Bronchial epithelial cell (primary cell): ENCODE data around the gene HCFC1. TPM values are rescaled to one million over a fixed set of nuclear protein-coding genes. Genes with fewer than 3 reads are reported as not detected.

Experiments used
- DNase-seq: peaks from one replicate; pipeline ENCODE4 v3.0.0-alpha.2; 2010; ENCODE audit warnings: low read depth
- FAIRE-seq: peaks from 2 replicates; lab custom pipeline; 2011; peaks lifted over from hg19 to GRCh38; lab: Jason Lieb, UNC
- H3K27me3 ChIP-seq: 2 replicates; pipeline ENCODE4 v1.5.1; 2011; ENCODE audit warnings: low read length; ENCODE audit not compliant: control insufficient read depth, insufficient read depth
- H3K36me3 ChIP-seq: 2 replicates; pipeline ENCODE4 v1.5.1; 2011; ENCODE audit warnings: low read length; ENCODE audit not compliant: control insufficient read depth, insufficient read depth
- H3K4me3 ChIP-seq: 2 replicates; pipeline ENCODE4 v1.5.1; 2011; ENCODE audit warnings: mild to moderate bottlenecking, low read depth, low read length, control low read depth
- total RNA-seq: library from RNA; depleted of rRNA; stranded (reverse); fragments of >200 nt; gene quantifications from 2 replicates; pipeline ENCODE4 v1.2.1, GENCODE V29; 2014
- TF ChIP-seq, protein P1 (sequence below): IDR thresholded peaks from 2 replicates; pipeline ENCODE4 v1.5.1; 2011; ENCODE audit warnings: mild to moderate bottlenecking, moderate library complexity, low read length, control low read depth, inconsistent platforms; ENCODE audit not compliant: insufficient read depth, severe bottlenecking

HCFC1 gene
- total RNA-seq, 1 donor from 2014 or later, result 5.5 TPM

- peaks cover 17% of the 10 kb centered on the region for H3K36me3 ChIP-seq
- no peaks in the 10 kb centered on the region for H3K27me3 ChIP-seq
- FAIRE-seq (no peak), DNase-seq (no peak)
- H3K4me3 ChIP-seq, result no peak overlapping the region
- TF ChIP-seq, protein P1, sequence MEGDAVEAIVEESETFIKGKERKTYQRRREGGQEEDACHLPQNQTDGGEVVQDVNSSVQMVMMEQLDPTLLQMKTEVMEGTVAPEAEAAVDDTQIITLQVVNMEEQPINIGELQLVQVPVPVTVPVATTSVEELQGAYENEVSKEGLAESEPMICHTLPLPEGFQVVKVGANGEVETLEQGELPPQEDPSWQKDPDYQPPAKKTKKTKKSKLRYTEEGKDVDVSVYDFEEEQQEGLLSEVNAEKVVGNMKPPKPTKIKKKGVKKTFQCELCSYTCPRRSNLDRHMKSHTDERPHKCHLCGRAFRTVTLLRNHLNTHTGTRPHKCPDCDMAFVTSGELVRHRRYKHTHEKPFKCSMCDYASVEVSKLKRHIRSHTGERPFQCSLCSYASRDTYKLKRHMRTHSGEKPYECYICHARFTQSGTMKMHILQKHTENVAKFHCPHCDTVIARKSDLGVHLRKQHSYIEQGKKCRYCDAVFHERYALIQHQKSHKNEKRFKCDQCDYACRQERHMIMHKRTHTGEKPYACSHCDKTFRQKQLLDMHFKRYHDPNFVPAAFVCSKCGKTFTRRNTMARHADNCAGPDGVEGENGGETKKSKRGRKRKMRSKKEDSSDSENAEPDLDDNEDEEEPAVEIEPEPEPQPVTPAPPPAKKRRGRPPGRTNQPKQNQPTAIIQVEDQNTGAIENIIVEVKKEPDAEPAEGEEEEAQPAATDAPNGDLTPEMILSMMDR, result no peak
Measured at GRCh38 chrX:153959649-153960048, 12.0 kb downstream of the HCFC1 start.

DNA sequence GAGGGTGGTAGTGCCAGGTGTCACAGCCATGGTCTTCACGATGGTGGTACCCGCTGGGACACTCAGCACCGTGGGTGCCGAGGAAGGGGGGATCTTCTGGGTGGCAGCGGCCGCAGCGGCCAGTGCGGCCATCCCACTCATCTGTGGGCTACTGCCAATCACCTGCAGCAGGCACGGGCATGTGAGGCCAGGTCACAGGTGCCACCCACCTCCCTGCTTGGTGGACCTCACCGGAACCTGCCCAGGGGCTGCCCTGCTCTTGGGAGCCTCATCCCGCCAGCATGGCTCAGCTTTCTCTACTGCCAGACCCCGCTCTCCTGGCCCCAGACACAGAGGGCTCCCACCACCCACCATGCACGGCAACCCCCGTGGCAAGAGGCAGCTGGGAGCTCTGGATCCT, 13.0 kb downstream of the HCFC1 start:
- Histone ChIP-seq H3K27me3 (no peaks in the 10 kb centered on the region), H3K4me3 (no peak overlapping the region), H3K36me3 (peaks cover 17% of the 10 kb centered on the region)
- FAIRE-seq, result no peak
- DNase-seq, result no peak
- TF ChIP-seq, protein P1, result no peak

GRCh38 chrX:153957224-153957623, 14.4 kb downstream of the HCFC1 start:
- Histone ChIP-seq H3K27me3 (no peaks in the 10 kb centered on the region), H3K36me3 (peaks cover 21% of the 10 kb centered on the region), H3K4me3 (no peak overlapping the region)
- FAIRE-seq (no peak), DNase-seq (no peak)
- TF ChIP-seq, protein P1, result no peak

DNA sequence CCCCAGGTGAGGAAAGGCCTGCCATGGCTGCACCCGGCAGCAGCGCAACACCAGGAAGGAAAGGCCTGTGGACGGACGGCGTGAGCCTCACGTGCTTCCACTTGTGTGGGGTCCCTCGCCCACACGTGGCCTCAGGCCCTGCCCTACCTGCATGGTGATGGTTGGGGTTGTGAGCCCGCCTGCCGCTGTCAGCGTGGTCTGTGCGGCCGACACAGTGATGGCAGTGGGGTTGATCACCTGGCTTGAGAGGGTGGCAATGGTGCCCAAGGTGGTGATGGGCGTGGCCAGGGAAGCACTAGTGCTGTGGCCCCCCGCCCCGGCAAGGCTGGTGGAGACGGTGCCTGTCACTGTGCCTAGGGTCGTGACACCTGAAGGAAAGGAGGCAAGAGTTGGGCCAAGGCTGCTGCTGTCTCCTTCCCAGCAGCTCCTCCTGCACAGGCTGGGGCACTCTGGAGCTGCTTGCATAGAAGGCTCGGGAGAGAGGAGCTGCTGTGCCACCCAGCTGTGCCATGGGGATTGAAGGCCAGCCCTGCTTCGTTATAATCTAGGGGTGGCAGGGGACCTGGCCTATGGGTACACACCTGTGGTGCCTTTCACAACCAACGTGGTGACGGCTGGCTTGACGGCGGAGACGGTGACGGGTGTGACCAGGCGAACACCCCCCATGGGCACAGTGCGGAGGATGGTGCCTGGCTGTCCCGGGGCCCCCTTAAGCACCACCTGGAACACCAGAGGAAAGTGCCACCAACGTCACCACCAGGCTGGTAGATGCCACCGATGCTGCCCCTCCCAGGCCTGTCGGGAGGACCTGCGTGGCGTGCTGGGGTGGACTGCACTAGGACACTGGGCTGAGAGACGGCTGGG, 15.3 kb downstream of the HCFC1 start:
- H3K36me3 ChIP-seq, result peaks cover 21% of the 10 kb centered on the region
- no peak overlapping the region for H3K4me3 ChIP-seq
- TF ChIP-seq, protein P1, result no peak
- no peaks in the 10 kb centered on the region for H3K27me3 ChIP-seq
- FAIRE-seq (no peak), DNase-seq (no peak)

- TF ChIP-seq, protein P1, result no peak
- DNase-seq, result no peak
- H3K4me3 ChIP-seq, result no peak overlapping the region
- no peak for FAIRE-seq
- peaks cover 23% of the 10 kb centered on the region for H3K36me3 ChIP-seq
- H3K27me3 ChIP-seq, result no peaks in the 10 kb centered on the region
Measured at GRCh38 chrX:153955228-153955732, 16.3 kb downstream of the HCFC1 start.
